ENCODE measurements around the gene MBP. TPM values are rescaled to one million over a fixed set of nuclear protein-coding genes. Genes with fewer than 3 reads are reported as not detected.

The MBP gene
- total RNA-seq, 1 donor from 2014 or later, result 22.4 TPM

GRCh38 chr18:77135339-77136075, 2.9 kb upstream of the MBP start:
- H3K4me3 ChIP-seq (ENCODE audit: low read length in 3 of 3), result no peak overlapping the region
- H3K9ac ChIP-seq (ENCODE audit: low read depth in 1 of 3, low read length in 3 of 3), result no peak overlapping the region
- H3K4me1 ChIP-seq (ENCODE audit: control insufficient read depth in 3 of 3, insufficient read depth in 3 of 3, low read length in 3 of 3), result peaks cover 14 to 23% (median 20%) of the 10 kb centered on the region in 3 donors
- H3K27ac ChIP-seq (ENCODE audit: low read depth, low read length), result no peak overlapping the region
- H3K27me3 ChIP-seq (ENCODE audit: control insufficient read depth in 3 of 3, insufficient read depth in 3 of 3, low read length in 3 of 3), result no peaks in the 10 kb centered on the region
- no peaks in the 10 kb centered on the region for H3K9me3 ChIP-seq (ENCODE audit: control insufficient read depth in 3 of 3, low read length in 3 of 3)
- no peaks in the 10 kb centered on the region for H3K36me3 ChIP-seq (ENCODE audit: control insufficient read depth in 3 of 3, insufficient read depth in 3 of 3, low read length in 3 of 3)

DNA sequence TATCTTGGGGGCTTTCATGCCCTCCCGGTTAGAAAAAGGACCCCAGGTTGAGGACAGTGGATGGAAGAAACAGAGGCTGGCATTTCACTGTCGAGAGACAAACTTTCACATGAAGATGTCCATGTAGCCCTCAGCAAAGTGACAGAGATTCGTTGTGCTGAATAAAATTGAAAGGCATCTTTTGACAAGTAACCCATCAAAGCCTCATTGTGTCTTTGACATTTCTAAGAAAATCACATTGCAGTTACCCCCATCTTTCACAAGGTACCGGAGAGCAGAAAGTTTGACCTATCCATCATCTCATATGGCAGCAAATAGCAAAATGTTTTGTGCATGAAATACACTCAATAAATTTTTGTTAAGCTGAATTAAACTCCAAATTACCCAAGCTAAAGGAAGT, 2.0 kb upstream of the MBP start:
- H3K4me3 ChIP-seq (ENCODE audit: low read length in 3 of 3), result no peak overlapping the region
- H3K36me3 ChIP-seq (ENCODE audit: control insufficient read depth in 3 of 3, insufficient read depth in 3 of 3, low read length in 3 of 3), result no peaks in the 10 kb centered on the region
- H3K4me1 ChIP-seq (ENCODE audit: control insufficient read depth in 3 of 3, insufficient read depth in 3 of 3, low read length in 3 of 3), result peaks cover 20 to 29% (median 28%) of the 10 kb centered on the region in 3 donors
- peak overlapping the region; percentile 95 for H3K27ac ChIP-seq (ENCODE audit: low read depth, low read length)
- no peak overlapping the region for H3K9ac ChIP-seq (ENCODE audit: low read depth in 1 of 3, low read length in 3 of 3)
- H3K27me3 ChIP-seq (ENCODE audit: control insufficient read depth in 3 of 3, insufficient read depth in 3 of 3, low read length in 3 of 3), result no peaks in the 10 kb centered on the region
- H3K9me3 ChIP-seq (ENCODE audit: control insufficient read depth in 3 of 3, low read length in 3 of 3), result no peaks in the 10 kb centered on the region

DNA sequence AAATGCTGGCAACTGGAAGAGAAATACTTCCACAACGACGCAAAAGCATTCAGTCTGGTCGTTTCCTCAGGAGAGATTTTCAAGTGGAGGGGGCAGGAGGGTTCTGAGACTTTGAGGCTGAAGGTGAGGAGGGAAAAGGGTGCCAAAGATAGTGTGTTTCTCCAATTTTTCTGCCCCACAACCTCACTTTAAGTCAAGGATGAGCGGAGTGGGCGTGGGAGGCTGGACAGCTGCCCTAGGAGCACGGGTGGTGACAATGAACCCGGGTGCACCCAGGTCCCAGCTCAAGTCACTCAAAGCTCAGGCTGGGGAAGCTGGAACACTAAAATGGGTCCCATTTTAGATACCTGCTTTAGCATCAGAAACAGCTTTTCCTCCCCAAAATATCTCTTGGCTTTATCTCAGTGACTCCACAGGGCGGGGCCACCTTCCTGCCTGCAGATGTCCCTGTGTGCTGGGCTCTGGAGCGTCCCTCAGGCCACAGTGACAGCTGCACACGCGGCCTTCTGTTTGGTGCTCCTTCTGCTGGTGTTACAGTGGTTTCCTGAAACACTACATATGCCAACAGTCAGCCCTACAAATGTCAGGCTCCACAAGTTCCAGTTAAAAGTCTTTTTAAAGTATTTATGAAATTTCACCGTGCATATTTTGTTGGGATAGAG, 1.4 kb upstream of the MBP start:
- no peaks in the 10 kb centered on the region for H3K9me3 ChIP-seq (ENCODE audit: control insufficient read depth in 3 of 3, low read length in 3 of 3)
- no peaks in the 10 kb centered on the region for H3K27me3 ChIP-seq (ENCODE audit: control insufficient read depth in 3 of 3, insufficient read depth in 3 of 3, low read length in 3 of 3)
- no peaks in the 10 kb centered on the region for H3K36me3 ChIP-seq (ENCODE audit: control insufficient read depth in 3 of 3, insufficient read depth in 3 of 3, low read length in 3 of 3)
- peaks cover 26 to 36% (median 35%) of the 10 kb centered on the region in 3 donors for H3K4me1 ChIP-seq (ENCODE audit: control insufficient read depth in 3 of 3, insufficient read depth in 3 of 3, low read length in 3 of 3)
- peak overlapping the region; percentile 95 for H3K27ac ChIP-seq (ENCODE audit: low read depth, low read length)
- H3K9ac ChIP-seq (ENCODE audit: low read depth in 1 of 3, low read length in 3 of 3), result peak overlapping the region; percentile 74 to 95 (median 94)
- peak overlapping the region; percentile 67 to 84 (median 80) for H3K4me3 ChIP-seq (ENCODE audit: low read length in 3 of 3)

GRCh38 chr18:77133051-77133834, 660 bp upstream of the MBP start:
- Histone ChIP-seq H3K4me3 (ENCODE audit: low read length in 3 of 3) (peak overlapping the region; percentile 67 to 84 (median 80)), H3K27ac (ENCODE audit: low read depth, low read length) (peak overlapping the region; percentile 95), H3K9ac (ENCODE audit: low read depth in 1 of 3, low read length in 3 of 3) (peak overlapping the region; percentile 74 to 95 (median 94)), H3K27me3 (ENCODE audit: control insufficient read depth in 3 of 3, insufficient read depth in 3 of 3, low read length in 3 of 3) (no peaks in the 10 kb centered on the region), H3K4me1 (ENCODE audit: control insufficient read depth in 3 of 3, insufficient read depth in 3 of 3, low read length in 3 of 3) (peaks cover 28 to 43% (median 41%) of the 10 kb centered on the region in 3 donors), H3K36me3 (ENCODE audit: control insufficient read depth in 3 of 3, insufficient read depth in 3 of 3, low read length in 3 of 3) (no peaks in the 10 kb centered on the region), H3K9me3 (ENCODE audit: control insufficient read depth in 3 of 3, low read length in 3 of 3) (no peaks in the 10 kb centered on the region)

- peak overlapping the region; percentile 67 to 84 (median 80) for H3K4me3 ChIP-seq (ENCODE audit: low read length in 3 of 3)
- peak overlapping the region; percentile 86 to 95 (median 94) for H3K9ac ChIP-seq (ENCODE audit: low read depth in 1 of 3, low read length in 3 of 3)
- H3K36me3 ChIP-seq (ENCODE audit: control insufficient read depth in 3 of 3, insufficient read depth in 3 of 3, low read length in 3 of 3), result no peaks in the 10 kb centered on the region
- H3K4me1 ChIP-seq (ENCODE audit: control insufficient read depth in 3 of 3, insufficient read depth in 3 of 3, low read length in 3 of 3), result peaks cover 36 to 54% (median 53%) of the 10 kb centered on the region in 3 donors
- no peaks in the 10 kb centered on the region for H3K27me3 ChIP-seq (ENCODE audit: control insufficient read depth in 3 of 3, insufficient read depth in 3 of 3, low read length in 3 of 3)
- H3K9me3 ChIP-seq (ENCODE audit: control insufficient read depth in 3 of 3, low read length in 3 of 3), result no peaks in the 10 kb centered on the region
- peak overlapping the region; percentile 95 for H3K27ac ChIP-seq (ENCODE audit: low read depth, low read length)
Observed at GRCh38 chr18:77131652-77132368, 773 bp downstream of the MBP start.

DNA sequence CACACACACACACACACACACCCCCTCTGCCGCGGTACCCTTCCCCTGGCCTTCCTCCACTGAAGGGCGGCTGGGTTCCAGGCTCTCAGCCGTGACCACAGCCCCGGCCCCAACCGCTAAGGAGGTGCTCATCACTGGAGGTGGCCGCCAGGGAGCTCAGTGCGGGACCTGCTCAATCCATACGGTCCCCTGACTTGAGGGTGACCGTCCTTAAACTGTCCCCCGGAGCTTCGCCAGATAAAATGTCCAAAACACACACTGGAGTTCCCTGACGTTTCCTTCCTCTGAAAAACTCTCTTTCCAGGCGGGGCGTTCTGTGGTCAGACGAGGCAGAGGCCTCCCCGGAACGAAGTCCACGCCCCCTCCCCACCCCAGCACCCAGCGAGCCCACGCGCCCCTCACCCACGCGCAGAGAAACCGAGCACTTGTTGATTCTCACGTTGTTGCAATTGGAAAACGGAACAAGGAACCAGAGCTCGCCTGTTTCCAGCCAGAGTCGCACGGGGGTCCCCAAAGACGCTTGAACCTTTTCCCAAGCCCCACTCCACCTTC, 1.4 kb downstream of the MBP start:
- peak overlapping the region; percentile 67 to 84 (median 80) for H3K4me3 ChIP-seq (ENCODE audit: low read length in 3 of 3)
- peaks cover 37 to 57% (median 53%) of the 10 kb centered on the region in 3 donors for H3K4me1 ChIP-seq (ENCODE audit: control insufficient read depth in 3 of 3, insufficient read depth in 3 of 3, low read length in 3 of 3)
- H3K36me3 ChIP-seq (ENCODE audit: control insufficient read depth in 3 of 3, insufficient read depth in 3 of 3, low read length in 3 of 3), result no peaks in the 10 kb centered on the region
- H3K27ac ChIP-seq (ENCODE audit: low read depth, low read length), result peak overlapping the region; percentile 95
- H3K9ac ChIP-seq (ENCODE audit: low read depth in 1 of 3, low read length in 3 of 3), result peak overlapping the region; percentile 86 to 95 (median 94)
- H3K9me3 ChIP-seq (ENCODE audit: control insufficient read depth in 3 of 3, low read length in 3 of 3), result no peaks in the 10 kb centered on the region
- H3K27me3 ChIP-seq (ENCODE audit: control insufficient read depth in 3 of 3, insufficient read depth in 3 of 3, low read length in 3 of 3), result no peaks in the 10 kb centered on the region

GRCh38 chr18:77130229-77131099, 2.1 kb downstream of the MBP start:
- Histone ChIP-seq H3K4me1 (ENCODE audit: control insufficient read depth in 3 of 3, insufficient read depth in 3 of 3, low read length in 3 of 3) (peaks cover 39 to 57% (median 53%) of the 10 kb centered on the region in 3 donors), H3K9ac (ENCODE audit: low read depth in 1 of 3, low read length in 3 of 3) (peak overlapping the region; percentile 86 to 95 (median 94)), H3K36me3 (ENCODE audit: control insufficient read depth in 3 of 3, insufficient read depth in 3 of 3, low read length in 3 of 3) (no peaks in the 10 kb centered on the region), H3K4me3 (ENCODE audit: low read length in 3 of 3) (peak overlapping the region; percentile 67 to 84 (median 80)), H3K9me3 (ENCODE audit: control insufficient read depth in 3 of 3, low read length in 3 of 3) (no peaks in the 10 kb centered on the region), H3K27ac (ENCODE audit: low read depth, low read length) (peak overlapping the region; percentile 95), H3K27me3 (ENCODE audit: control insufficient read depth in 3 of 3, insufficient read depth in 3 of 3, low read length in 3 of 3) (no peaks in the 10 kb centered on the region)

GRCh38 chr18:77129150-77129551, 3.4 kb downstream of the MBP start:
- peak overlapping the region; percentile 10 to 51 (median 42) for H3K9ac ChIP-seq (ENCODE audit: low read depth in 1 of 3, low read length in 3 of 3)
- H3K27ac ChIP-seq (ENCODE audit: low read depth, low read length), result peak overlapping the region; percentile 95
- no peaks in the 10 kb centered on the region for H3K36me3 ChIP-seq (ENCODE audit: control insufficient read depth in 3 of 3, insufficient read depth in 3 of 3, low read length in 3 of 3)
- H3K4me3 ChIP-seq (ENCODE audit: low read length in 3 of 3), result peak overlapping the region; percentile 14 to 43 (median 25)
- no peaks in the 10 kb centered on the region for H3K9me3 ChIP-seq (ENCODE audit: control insufficient read depth in 3 of 3, low read length in 3 of 3)
- no peaks in the 10 kb centered on the region for H3K27me3 ChIP-seq (ENCODE audit: control insufficient read depth in 3 of 3, insufficient read depth in 3 of 3, low read length in 3 of 3)
- H3K4me1 ChIP-seq (ENCODE audit: control insufficient read depth in 3 of 3, insufficient read depth in 3 of 3, low read length in 3 of 3), result peaks cover 47 to 64% (median 54%) of the 10 kb centered on the region in 3 donors

Data from skeletal muscle tissue (tissue), 4 donors.